GM12874 (cell line): Measurements from ENCODE around the gene TMEM30B.
A peak's percentile ranks its signal among the peaks of the same experiment; 100 is the strongest.

Source experiments
- TF ChIP-seq, protein P1 (sequence below): IDR thresholded peaks from 2 replicates; pipeline ENCODE4 v1.5.1; 2011; ENCODE audit warnings: low read depth, mild to moderate bottlenecking, control low read depth, low read length, moderate library complexity; ENCODE audit not compliant: insufficient read depth

Gene TMEM30B

DNA sequence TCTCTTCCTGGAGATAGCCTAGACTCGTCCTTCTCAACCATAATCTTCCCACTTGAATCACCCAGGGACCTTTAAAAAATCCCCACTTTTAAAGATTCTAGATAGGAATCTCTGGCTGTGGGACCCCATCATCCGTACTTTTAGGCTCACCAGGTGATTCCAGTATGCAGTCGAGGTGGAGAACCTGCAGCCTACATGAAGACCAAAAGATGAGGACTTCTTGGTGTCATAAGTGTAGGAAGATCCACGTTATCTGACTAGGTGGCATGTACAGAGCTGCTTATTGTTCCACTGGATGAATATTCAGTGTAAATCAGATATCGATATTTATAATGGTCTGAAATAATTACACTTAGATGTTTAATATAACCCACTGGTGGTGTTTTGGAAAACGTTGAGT lies 42.8 kb upstream of the TMEM30B start:
- TF ChIP-seq, protein P1, sequence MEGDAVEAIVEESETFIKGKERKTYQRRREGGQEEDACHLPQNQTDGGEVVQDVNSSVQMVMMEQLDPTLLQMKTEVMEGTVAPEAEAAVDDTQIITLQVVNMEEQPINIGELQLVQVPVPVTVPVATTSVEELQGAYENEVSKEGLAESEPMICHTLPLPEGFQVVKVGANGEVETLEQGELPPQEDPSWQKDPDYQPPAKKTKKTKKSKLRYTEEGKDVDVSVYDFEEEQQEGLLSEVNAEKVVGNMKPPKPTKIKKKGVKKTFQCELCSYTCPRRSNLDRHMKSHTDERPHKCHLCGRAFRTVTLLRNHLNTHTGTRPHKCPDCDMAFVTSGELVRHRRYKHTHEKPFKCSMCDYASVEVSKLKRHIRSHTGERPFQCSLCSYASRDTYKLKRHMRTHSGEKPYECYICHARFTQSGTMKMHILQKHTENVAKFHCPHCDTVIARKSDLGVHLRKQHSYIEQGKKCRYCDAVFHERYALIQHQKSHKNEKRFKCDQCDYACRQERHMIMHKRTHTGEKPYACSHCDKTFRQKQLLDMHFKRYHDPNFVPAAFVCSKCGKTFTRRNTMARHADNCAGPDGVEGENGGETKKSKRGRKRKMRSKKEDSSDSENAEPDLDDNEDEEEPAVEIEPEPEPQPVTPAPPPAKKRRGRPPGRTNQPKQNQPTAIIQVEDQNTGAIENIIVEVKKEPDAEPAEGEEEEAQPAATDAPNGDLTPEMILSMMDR, result no peak

DNA sequence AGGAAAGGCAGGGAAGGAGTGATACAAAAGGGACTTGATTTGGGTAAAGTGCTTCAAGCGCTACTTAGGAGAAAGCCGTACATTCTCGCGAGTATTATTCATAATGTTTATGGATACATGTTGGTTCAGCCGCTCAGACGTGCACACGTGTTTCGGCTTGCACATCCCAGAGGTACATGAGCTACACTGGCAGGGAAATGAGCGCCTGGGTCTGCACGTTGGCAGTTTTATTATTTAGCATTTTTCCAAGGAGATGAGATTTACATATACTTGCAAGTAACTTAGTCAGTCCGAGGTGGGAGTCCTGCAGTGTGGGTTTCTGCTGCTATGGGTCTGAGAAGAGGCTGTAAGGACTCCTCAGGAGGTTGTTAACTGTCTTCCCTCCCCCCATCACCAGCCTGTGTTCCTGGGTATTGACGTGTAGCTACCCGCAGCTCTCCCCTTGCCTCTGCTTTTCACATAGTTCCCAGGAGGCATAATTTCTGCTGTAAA lies 41.7 kb upstream of the TMEM30B start:
- TF ChIP-seq, protein P1, result no peak

DNA sequence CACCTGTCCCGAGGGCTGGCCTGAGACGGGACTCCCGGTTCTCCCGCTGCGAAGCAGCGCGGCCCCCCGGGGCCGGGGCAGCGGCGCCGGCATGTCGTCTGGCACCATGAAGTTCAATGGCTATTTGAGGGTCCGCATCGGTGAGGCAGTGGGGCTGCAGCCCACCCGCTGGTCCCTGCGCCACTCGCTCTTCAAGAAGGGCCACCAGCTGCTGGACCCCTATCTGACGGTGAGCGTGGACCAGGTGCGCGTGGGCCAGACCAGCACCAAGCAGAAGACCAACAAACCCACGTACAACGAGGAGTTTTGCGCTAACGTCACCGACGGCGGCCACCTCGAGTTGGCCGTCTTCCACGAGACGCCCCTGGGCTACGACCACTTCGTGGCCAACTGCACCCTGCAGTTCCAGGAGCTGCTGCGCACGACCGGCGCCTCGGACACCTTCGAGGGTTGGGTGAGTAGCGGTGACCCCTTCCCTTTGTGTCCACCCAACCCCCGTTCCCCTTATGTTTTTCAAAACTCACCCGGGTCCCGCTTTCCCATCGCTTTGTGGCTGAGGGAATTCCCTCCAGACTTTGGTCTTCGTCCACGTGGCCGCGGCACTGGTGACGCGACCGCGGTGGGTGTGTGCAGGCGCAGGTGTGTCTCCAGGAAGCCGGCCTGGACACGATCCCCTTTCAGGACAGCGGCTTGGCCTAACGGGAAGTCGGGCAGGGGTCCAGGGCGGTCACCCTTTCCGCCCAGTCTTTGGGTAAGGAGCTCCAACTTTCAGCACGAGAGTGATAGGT lies 41.1 kb upstream of the TMEM30B start:
- TF ChIP-seq, protein P1, result no peak

DNA sequence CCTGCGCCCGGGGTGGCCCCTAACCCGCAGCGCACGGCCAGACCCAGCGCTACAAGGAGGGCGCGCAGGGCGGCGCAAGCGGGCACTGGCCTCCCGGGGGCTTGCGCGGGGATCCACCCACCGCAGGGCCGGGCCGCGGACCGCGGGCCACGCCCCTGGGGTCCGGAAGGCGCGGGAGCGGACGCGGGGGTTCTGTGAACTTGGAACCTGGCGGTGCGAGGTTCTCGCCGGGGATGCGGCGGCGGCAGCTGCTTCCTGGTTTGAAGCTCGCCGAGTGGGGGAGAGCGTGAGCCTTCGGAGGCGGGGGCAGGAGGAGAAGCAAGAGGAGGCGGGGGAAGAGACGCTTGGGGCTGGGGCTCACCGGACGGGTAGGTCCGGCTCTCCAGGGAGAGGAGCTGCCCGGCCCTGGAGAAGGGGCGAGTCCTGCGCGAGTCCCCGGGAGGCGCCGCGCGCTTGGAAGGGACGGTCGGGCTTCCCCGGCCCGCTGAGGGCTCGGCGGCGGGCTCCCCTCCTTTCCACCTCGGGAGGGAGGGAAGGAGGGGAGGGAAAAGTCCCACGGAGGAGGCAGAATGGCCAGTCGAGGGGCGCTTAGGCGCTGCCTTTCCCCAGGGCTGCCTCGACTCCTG lies 40.4 kb upstream of the TMEM30B start, which contains the start of gene PRKCH:
TSS of gene PRKCH (plus strand) at position 195 of the 626 bp plus-strand sequence. CDS start 523 bp downstream, outside the sequence.
- TF ChIP-seq, protein P1, result peak; percentile 23; the same call in 1 of the 2 replicates

DNA sequence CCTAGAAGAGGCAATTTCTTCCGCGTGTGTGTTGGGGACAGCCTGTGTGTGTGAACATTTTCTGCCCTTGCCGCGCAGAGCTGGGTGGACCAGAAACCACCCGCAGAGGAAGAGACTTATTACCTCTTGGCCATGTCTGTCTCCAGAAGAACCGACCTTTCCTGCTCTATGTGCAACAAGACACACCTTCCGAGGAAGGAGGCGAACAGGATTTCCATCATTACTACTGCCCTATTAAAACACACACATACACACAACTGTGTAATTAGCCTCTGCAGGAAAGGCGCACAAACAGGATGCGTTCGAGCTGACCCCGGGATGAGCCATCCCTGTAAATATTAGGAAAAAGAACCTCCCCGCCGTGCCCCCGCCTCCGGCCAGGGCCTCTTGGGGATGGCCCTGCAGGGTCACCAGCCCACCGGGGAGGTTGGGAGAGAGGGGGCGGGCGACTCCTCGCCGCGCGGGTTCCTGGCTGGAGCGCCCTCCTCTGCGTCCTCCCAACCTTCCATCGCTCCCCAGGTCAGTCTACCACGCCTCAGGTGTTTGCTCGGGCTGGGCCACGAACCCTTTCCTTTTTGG lies 39.8 kb upstream of the TMEM30B start:
- TF ChIP-seq, protein P1, result no peak

DNA sequence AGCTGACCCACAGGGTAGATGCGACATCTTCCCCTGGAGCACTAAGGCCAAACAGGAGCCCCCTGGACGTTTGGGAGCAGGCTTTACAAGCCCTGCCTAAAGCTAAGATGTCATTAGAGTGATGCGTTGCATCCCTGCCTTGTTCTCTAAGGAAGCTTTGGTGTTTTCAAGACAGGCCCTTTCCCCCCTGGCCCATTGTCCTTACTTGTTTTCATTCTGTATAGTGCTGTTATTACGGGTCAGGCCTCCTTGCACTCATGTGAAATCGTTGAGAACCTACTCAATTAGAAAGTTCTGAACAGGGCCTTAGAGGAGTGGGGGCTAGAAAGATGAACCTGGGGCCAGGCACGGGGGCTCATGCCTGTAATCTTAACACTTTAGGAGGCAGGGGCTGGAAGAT lies 38.6 kb upstream of the TMEM30B start:
- TF ChIP-seq, protein P1, result no peak

DNA sequence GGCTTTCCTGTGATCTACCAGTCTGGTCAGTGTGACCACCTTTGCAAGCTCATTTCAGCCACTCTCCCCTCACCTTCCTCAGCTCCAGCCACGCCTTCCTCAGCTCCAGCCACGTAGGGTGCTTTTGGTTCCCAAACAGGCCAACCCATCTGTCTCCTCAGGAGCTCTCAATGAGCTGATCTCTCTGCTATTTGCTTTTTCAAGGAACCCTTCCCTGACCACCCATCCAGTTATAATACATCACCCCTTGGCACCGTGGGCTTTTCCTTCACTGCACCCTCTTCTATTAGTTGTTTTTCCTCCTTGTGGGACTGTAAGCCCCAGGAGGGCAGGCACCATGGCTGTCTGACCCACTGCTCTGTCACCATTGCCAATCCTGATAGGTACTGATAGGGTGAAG lies 37.9 kb upstream of the TMEM30B start:
- TF ChIP-seq, protein P1, result no peak
